GM03348 (cell line): ENCODE data around the gene TULP4.
"Not testable (repeated sequence)": the region's sequence is repeated elsewhere in the genome, so short reads cannot be mapped to it uniquely, and the experiment has no call there.

ENCODE experiments used
- DNase-seq: peaks from one replicate; pipeline ENCODE4 v3.0.0; 2012; ENCODE audit warnings: low spot score

Gene TULP4

DNA sequence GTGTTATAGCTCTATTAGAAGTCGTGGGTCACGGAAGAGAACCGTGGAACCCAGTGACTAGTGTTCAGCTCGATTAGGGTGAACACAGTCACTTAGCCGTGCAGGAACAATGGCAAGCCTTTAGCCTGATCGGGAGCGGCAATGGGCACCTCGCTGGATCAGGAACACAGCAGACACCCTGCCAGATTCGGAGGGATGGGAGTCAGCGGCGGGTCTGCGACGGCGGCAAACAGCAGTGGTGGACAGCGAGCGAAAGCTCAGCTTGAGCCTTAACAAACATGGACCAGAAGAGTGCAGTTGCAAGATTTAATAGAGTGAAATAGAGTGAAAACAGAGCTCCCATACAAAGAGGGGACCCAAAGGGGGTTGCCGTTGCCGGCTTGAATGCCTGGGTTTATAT is 157.8 kb downstream of the TULP4 start:
- DNase-seq: not testable (repeated sequence)

- no peak for DNase-seq
Measured at GRCh38 chr6:158471339-158471738, 159.1 kb downstream of the TULP4 start.

DNA sequence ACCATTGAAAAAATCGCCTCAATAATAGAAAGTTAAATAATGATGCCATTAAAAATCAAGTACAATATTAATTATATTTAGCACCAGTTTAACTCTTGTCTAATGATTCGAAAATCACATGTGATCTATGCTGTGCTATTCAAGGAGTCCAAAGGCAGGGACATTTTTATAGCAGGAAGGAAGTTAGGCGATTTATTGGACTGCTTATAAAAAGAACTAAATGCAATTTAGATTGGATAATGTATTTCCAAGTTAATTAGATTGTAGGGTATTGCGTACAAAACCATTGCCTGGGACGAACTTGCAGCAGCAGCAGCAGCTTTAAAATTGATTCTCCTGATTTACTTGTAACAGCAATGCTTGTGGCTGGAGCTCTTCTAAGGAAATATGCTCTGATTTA is 160.2 kb downstream of the TULP4 start:
- no peak for DNase-seq

DNA sequence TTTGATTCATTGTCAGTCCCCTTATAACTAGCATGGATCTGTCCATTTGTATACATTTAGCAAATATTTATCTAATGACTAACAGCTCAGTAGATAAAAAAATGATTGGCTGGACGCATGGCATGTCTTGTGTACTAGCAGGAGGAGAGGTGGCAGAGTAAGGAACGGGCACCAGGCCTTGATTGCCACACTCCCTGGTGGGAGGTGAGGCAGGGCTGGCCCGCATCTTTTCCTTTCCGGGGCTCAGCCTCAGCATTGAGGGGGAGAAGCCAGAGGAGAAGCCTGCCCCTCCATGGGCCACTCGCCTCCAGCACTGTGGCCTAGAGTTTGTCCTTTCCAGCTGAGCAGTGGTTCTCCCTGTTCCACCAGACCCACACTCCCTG is 162.7 kb downstream of the TULP4 start:
- peak; percentile 26 for DNase-seq

GRCh38 chr6:158475344-158476302 is 163.4 kb downstream of the TULP4 start:
- peak; percentile 59 for DNase-seq

DNA sequence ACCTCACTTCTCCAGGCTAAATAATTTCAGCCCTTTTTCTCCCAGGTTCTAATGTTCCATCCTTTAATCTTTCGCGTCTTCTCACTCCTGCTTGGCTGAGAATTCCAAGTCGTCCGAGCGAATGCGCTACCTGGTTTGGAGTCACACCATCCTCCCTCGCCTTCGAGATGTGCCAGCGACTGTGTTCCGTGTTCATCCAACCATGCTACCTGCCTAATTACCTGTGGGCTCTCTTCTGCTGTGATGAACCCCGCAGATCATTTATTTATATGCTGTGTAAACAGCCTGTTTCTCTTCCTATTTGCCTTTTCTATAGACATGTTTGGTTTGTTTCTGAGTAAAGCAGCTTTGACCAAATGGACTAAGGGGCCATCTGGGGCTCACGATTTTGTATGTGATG is 164.1 kb downstream of the TULP4 start:
- DNase-seq: no peak

- not testable (repeated sequence) for DNase-seq
Measured at GRCh38 chr6:158477722-158478121, 165.5 kb downstream of the TULP4 start.

DNA sequence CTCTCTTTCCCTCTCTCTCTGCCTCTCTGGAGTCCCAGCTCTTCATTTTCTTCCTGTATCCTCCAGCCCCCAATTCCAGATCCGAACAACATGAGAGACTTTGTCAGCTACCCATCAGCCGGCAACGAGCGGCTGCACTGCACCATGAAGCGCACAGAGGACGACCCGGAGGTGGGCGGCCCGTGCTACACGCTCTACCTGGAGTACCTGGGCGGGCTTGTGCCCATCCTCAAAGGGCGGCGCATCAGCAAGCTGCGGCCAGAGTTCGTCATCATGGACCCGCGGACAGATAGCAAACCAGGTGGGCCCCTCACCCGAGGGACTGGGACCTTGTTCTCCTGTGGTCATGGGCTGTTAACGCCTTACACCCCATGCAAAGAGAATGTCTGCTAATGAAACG is 168.7 kb downstream of the TULP4 start:
- DNase-seq: no peak

DNA sequence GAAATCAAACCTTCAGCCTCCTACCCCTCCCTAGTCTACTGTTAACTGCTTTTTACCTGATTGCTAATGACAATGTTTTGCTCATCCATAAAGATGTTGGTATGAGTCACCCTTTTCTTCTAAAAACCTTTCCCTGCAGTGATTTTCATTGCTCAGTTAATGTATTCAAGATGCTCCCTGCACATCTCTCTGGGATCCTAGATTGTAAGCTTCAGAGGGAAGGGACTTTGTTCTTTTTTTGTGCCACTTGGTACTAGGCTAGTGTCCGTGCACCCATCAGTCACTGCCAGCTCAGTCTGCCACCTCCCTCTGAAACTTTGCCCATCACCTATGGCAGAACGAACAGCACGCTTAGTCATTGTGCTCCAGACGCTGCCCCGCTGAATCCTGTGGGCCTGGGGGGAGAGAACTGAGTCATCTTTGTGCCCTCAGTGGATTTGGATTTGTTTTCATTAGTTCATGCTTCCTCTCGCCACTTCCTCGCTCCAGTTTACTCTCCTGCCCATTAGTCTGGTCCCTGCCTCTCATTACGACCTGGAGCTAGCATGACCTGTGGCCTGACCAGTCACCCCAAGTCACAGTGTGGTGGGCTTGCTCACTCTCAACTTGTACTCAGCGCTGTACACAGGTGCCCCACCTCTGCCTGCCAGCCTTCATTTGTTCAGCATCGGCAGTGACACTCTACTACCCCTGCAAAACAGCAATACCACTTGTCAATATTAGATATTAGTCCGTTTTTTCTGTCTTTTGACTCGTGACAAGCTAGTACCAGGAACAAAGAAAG is 169.6 kb downstream of the TULP4 start:
- peak; percentile 80 for DNase-seq

DNA sequence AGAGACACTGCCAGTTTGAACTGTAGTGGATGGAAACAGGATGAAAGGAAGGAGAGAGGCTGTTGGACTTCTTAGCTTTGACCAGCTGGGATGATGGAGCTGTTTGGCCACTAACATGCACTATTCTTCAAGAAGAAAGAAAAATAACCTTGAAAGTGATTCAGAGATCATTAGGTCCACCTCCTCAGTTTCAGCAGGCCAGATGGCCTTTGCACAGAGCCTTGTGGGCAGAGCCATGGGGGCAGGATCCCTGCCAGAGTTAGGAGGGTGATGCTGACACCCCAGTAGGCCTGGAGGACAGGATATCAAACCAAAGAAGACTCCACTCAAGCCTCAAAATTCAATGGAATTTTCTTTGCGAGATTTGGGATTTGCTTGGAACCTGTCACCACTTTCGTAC is 173.2 kb downstream of the TULP4 start:
- no peak for DNase-seq

GRCh38 chr6:158487495-158487894 is 175.2 kb downstream of the TULP4 start:
- DNase-seq: no peak

DNA sequence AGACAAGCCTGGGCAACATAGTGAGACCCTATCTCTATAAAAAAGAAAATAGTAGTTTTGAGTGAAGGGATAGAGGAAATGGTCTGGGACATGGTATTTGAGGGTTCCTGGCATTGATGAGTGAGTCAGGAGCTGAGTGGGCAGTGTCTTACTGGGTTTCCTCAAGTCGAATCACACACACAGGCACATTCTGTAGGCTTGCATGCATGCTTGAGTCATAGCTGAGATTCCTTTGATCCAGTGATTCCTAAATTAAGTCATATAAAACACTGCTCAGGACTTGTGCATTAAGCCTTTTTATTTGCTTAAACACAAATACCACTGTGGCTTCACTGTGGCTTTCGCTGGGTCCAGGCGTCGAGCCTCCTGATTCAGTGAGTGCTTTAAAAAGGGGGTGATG is 175.8 kb downstream of the TULP4 start:
- peak; percentile 92 for DNase-seq

- DNase-seq: no peak
Measured at GRCh38 chr6:158489441-158489840, 177.2 kb downstream of the TULP4 start.

DNA sequence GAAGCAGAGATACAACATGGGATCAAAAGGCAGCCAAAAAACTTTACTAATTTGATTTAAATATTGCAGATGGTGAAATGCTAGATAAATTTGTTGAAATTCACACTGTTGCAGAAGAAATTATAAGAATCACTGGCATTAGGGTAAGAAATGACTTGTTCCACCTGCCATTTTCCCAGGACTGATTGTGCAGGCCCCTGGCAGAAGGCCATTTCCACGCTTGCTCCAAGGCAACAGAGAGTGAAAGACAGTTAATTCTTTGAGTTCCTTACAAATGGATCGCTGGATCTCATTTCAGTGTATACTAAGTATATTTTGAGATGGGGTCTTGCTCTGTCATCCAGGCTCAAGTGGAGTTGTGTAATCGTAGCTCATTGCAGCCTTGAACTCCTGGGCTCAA is 180.6 kb downstream of the TULP4 start:
- no peak for DNase-seq

GRCh38 chr6:158496700-158497099 is 184.4 kb downstream of the TULP4 start:
- DNase-seq: no peak

DNA sequence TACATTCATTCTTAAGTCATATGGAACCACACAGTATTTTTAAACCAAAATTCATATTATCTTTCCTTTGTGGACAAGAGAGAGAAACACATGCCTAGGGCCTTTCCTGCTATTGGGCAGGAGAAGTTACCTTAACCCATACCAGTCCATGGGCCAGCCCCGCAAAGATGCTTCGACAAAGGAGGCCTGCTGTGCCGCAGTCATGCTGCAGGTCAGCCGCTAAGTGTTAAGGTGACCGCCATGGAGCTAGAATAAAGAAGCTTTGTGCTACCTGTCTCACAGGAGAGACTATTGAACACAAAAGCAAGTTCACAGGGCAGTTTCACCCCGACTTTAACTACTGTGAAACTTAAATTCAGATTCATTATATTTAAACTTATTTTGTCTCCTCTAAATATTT is 185.4 kb downstream of the TULP4 start:
- no peak for DNase-seq

DNA sequence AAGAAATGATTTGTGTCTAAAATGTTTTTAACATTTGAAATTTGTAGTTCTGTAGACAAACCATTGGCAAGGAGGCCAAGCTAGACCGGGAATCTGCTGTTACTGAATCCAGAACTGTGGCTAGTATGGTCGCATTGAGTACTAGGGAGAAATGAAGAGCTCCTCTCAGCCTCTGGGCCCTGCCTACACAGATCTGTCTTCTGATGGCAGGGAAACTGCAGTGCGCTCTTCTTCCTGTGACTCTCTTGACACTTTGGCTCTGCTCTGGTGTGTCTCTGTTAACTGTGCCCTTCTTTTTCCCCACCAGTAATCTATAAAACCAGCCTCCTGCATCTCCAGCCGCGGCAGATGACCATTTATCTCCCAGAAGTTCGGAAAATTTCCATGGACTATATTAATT is 186.1 kb downstream of the TULP4 start:
- no peak for DNase-seq

DNA sequence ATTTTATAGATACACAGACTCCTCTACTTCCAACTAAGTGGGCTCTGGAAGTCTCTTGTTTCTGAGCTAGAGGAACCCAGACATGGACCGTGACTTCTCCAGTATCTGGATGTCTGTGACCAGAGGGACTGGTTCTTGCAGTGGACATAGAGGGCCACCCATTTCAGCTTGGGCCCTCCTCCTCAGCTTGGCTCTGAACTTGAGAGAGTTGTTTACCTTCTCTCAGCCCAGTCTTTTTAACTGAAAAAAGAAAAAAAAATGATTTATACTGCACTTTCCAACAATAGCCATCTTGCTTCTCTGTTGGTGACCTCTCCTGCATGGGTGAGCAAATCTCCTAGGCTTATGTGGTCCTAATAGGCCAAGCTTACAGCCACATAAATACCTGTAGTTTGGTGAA is 187.3 kb downstream of the TULP4 start:
- no peak for DNase-seq

DNA sequence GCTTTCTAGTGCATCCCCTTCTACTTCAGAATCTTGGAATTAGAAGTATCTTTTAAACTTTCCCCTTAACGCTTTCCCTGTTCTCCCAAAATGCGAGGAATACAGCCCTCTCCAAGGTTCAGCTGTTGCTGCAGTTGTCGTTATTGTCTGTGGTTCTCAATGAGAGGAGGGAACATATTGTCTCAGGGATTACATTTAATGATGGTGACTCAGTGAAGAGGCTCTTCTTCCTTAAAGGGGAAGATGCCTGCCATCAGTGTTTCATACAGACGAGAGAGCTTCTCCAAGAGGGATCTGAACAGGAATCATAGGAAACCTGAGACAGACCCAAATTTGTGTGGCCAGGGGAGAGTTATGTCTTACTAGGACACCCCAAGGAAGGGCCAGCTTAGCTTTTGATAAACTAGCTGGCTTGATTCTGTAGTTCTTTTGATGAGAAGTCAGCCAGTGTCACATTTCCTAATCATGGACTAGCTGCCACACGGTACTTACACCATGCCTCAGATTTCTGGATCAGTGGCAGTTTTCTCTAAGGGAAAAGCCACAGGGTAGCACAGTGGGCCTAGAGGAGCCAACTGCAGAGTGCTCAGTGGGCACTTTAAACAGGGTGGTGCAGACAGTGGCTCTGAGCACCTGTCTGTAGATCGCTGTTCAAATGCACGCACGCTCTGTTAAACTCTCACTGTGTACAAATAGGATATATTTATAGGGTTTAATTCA is 187.9 kb downstream of the TULP4 start:
- peak; percentile 67 for DNase-seq

- DNase-seq: no peak
Measured at GRCh38 chr6:158501360-158502262, 189.3 kb downstream of the TULP4 start.

- DNase-seq: no peak
Measured at GRCh38 chr6:158502263-158502950, 190.1 kb downstream of the TULP4 start.
